RPMI7951 (cell line): Measurements from ENCODE around the gene TSPAN15. TPM values are rescaled to one million over a fixed set of nuclear protein-coding genes. Genes with fewer than 3 reads are reported as not detected.

ENCODE experiments used
- DNase-seq: peaks from one replicate; pipeline ENCODE4 v3.0.0-alpha.2; 2012; ENCODE audit warnings: low read depth
- total RNA-seq: library from RNA; depleted of rRNA; stranded (reverse); fragments of >200 nt; shearing (Covaris generic); gene quantifications from 2 replicates; pipeline ENCODE4 v1.2.3, GENCODE V29; 2014; rRNA removed

Gene TSPAN15
- 23.1 and 29.2 TPM in 2 replicates for total RNA-seq

GRCh38 chr10:69451209-69451783, at the start of gene TSPAN15:
TSPAN15 (plus strand) TSS chr10:69451465; CDS start chr10:69451595, 130 bp downstream.
- DNase-seq, result peak; percentile 78

- no peak for DNase-seq
These were observed 48.9 kb upstream of the TSPAN15 start for GRCh38 chr10:69402386-69402785.

- DNase-seq, result no peak
These were observed 48.2 kb upstream of the TSPAN15 start for GRCh38 chr10:69403066-69403465.

GRCh38 chr10:69403519-69403918, 47.7 kb upstream of the TSPAN15 start:
- peak; percentile 65 for DNase-seq

- no peak for DNase-seq
These were observed 46.5 kb upstream of the TSPAN15 start for GRCh38 chr10:69404786-69405185.

GRCh38 chr10:69405221-69405620, 46.0 kb upstream of the TSPAN15 start:
- no peak for DNase-seq

- no peak for DNase-seq
These were observed 44.9 kb upstream of the TSPAN15 start for GRCh38 chr10:69406302-69406811.

- DNase-seq, result no peak
These were observed 44.3 kb upstream of the TSPAN15 start for GRCh38 chr10:69406816-69407580.

GRCh38 chr10:69407621-69408301, 43.5 kb upstream of the TSPAN15 start:
- no peak for DNase-seq

GRCh38 chr10:69408318-69409175, 42.7 kb upstream of the TSPAN15 start:
- peak; percentile 86 for DNase-seq

GRCh38 chr10:69409176-69409495, 42.1 kb upstream of the TSPAN15 start:
- DNase-seq, result no peak

- DNase-seq, result no peak
These were observed 41.3 kb upstream of the TSPAN15 start for GRCh38 chr10:69409968-69410367.

- no peak for DNase-seq
These were observed 40.8 kb upstream of the TSPAN15 start for GRCh38 chr10:69410487-69410886.

- no peak for DNase-seq
These were observed 39.8 kb upstream of the TSPAN15 start for GRCh38 chr10:69411476-69411875.

GRCh38 chr10:69412232-69412790, 39.0 kb upstream of the TSPAN15 start:
- no peak for DNase-seq

GRCh38 chr10:69413221-69413865, 37.9 kb upstream of the TSPAN15 start:
- peak; percentile 68 for DNase-seq

GRCh38 chr10:69414036-69415018, 36.9 kb upstream of the TSPAN15 start:
- DNase-seq, result no peak

- DNase-seq, result no peak
These were observed 36.2 kb upstream of the TSPAN15 start for GRCh38 chr10:69415049-69415448.

GRCh38 chr10:69415951-69416350, 35.3 kb upstream of the TSPAN15 start:
- no peak for DNase-seq

GRCh38 chr10:69416695-69417094, 34.6 kb upstream of the TSPAN15 start, which contains the start of gene TACR2:
TACR2 (minus strand) TSS chr10:69416918; CDS start chr10:69416323, 595 bp downstream.
- no peak for DNase-seq
